Karpas-422 (cell line): ENCODE data around the gene COL4A4. TPM values are rescaled to one million over a fixed set of nuclear protein-coding genes. Genes with fewer than 3 reads are reported as not detected.
"Not testable (repeated sequence)": the region's sequence is repeated elsewhere in the genome, so short reads cannot be mapped to it uniquely, and the experiment has no call there.

Experiments used
- DNase-seq: peaks from one replicate; pipeline ENCODE4 v3.0.0-alpha.2; 2015
- H2AFZ ChIP-seq: fragments of 200-600 bp; sonication (generic); 2 replicates; pipeline ENCODE4 v1.6.1; 2014; ENCODE audit warnings: antibody characterized with exemption, low read length, mixed read lengths
- H3K27ac ChIP-seq: fragments of 200-600 bp; sonication (generic); 2 replicates; pipeline ENCODE4 v1.5.1; 2014; ENCODE audit warnings: mild to moderate bottlenecking, low read length, moderate library complexity
- H3K27me3 ChIP-seq: fragments of 200-600 bp; sonication (generic); 2 replicates; pipeline ENCODE4 v1.6.1; 2014; ENCODE audit warnings: low read length, mixed read lengths
- H3K36me3 ChIP-seq: fragments of 200-600 bp; sonication (generic); 2 replicates; pipeline ENCODE4 v1.6.1; 2014; ENCODE audit warnings: low read length, mixed read lengths; ENCODE audit not compliant: insufficient read depth
- H3K4me1 ChIP-seq: fragments of 200-600 bp; sonication (generic); 2 replicates; pipeline ENCODE4 v1.6.1; 2014; ENCODE audit warnings: mild to moderate bottlenecking, low read length, mixed read lengths
- H3K4me2 ChIP-seq: fragments of 200-600 bp; sonication (generic); 2 replicates; pipeline ENCODE4 v1.6.1; 2014; ENCODE audit warnings: low read length, low read depth, mild to moderate bottlenecking; ENCODE audit not compliant: poor library complexity, severe bottlenecking
- H3K4me3 ChIP-seq: fragments of 200-600 bp; sonication (generic); 2 replicates; pipeline ENCODE4 v1.5.1; 2014; ENCODE audit warnings: mild to moderate bottlenecking, antibody characterized with exemption, low read length, mixed read lengths
- H3K79me2 ChIP-seq: fragments of 200-600 bp; sonication (generic); 2 replicates; pipeline ENCODE4 v1.6.1; 2014; ENCODE audit warnings: mild to moderate bottlenecking, low read length, mixed read lengths
- H3K9ac ChIP-seq: fragments of 200-600 bp; sonication (generic); 2 replicates; pipeline ENCODE4 v1.6.0; 2014; ENCODE audit warnings: low read length
- H3K9me2 ChIP-seq: fragments of 200-600 bp; sonication (generic), shearing (Covaris generic); replicated peaks from 2 replicates; pipeline ENCODE4 v1.6.0; 2014; ENCODE audit warnings: mild to moderate bottlenecking, low read length, moderate library complexity; ENCODE audit not compliant: insufficient read depth
- H3K9me3 ChIP-seq: fragments of 300-700, 200-600 bp; sonication (generic); 2 replicates; pipeline ENCODE4 v1.6.1; 2014; ENCODE audit warnings: low read length, mixed read lengths
- H4K20me1 ChIP-seq: fragments of 200-600 bp; sonication (generic); 2 replicates; pipeline ENCODE4 v1.6.1; 2014; ENCODE audit warnings: mild to moderate bottlenecking, antibody characterized with exemption, low read length, low read depth; ENCODE audit not compliant: insufficient read depth
- total RNA-seq: library from RNA; depleted of rRNA; stranded (reverse); fragments of >200 nt; shearing (Covaris generic); gene quantifications from 2 replicates; pipeline ENCODE4 v1.2.3, GENCODE V29; 2014; ENCODE audit warnings: low replicate concordance

The COL4A4 gene
- total RNA-seq, 1 experiment from 2014 or later = 0.41 TPM

DNA sequence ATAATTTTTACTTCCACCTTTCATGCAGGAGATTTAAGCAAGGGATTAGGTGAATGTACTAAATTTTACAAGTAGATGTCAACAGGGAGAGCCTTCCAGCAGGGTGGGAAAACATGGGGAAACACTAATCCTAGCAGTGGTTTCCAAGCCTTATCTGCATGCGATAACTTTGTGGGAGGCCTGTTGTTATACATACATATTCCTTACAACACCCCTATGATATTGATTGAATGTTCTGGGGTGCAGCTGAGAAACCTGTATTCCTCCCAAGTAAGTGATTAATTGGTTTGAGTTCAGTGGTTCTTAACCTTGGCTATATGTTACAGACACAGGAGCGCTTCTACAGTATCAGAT lies 65.9 kb downstream of the COL4A4 start:
- no peaks in the 10 kb centered on the region for H3K36me3 ChIP-seq
- no peaks in the 10 kb centered on the region for H3K79me2 ChIP-seq
- no peak overlapping the region for H3K4me3 ChIP-seq
- H3K9me3 ChIP-seq = no peaks in the 10 kb centered on the region
- no peak overlapping the region for H3K4me2 ChIP-seq
- H3K4me1 ChIP-seq = no peaks in the 10 kb centered on the region
- H2AFZ ChIP-seq = no peak overlapping the region
- no peaks in the 10 kb centered on the region for H4K20me1 ChIP-seq
- H3K27ac ChIP-seq = no peak overlapping the region
- DNase-seq = no peak
- H3K27me3 ChIP-seq = no peaks in the 10 kb centered on the region
- no peak overlapping the region for H3K9ac ChIP-seq
- no peaks in the 10 kb centered on the region for H3K9me2 ChIP-seq

DNA sequence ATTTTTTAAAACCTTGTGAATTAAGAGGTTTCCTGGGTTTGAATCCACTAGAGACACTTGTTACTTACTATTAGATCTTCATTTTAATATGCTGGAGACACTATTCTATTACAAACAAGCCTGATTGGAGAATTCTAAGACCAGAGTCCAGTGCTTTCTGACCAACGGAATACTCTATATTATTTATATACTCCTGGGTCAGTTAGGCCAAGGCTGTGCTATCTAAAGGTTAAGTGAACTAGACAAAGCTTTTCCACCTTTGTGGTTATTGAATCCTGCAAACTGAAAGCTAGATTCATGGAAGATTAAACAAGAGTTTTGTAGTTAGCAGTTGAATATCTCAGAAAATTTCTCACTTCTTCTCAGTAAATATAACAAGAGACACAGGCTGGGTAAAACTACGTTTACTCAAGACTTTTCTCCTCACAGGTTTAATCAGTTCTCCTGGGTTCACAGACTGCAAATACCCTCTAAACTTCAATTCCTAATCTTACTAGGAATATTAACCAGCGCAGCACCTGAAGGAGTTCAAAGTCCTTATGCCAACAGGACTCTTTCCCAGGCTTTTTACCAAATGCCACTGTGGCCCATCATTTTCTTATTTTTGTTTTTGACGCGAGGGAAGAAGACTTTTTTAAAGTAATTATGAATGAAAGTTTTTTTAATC lies 66.4 kb downstream of the COL4A4 start:
- DNase-seq = no peak
- Histone ChIP-seq H3K9me3 (no peaks in the 10 kb centered on the region), H3K4me3 (no peak overlapping the region), H3K9ac (no peak overlapping the region), H3K36me3 (no peaks in the 10 kb centered on the region), H4K20me1 (no peaks in the 10 kb centered on the region), H3K4me1 (no peaks in the 10 kb centered on the region), H3K4me2 (no peak overlapping the region), H3K79me2 (no peaks in the 10 kb centered on the region), H3K27ac (no peak overlapping the region), H3K9me2 (no peaks in the 10 kb centered on the region), H2AFZ (no peak overlapping the region), H3K27me3 (no peaks in the 10 kb centered on the region)

DNA sequence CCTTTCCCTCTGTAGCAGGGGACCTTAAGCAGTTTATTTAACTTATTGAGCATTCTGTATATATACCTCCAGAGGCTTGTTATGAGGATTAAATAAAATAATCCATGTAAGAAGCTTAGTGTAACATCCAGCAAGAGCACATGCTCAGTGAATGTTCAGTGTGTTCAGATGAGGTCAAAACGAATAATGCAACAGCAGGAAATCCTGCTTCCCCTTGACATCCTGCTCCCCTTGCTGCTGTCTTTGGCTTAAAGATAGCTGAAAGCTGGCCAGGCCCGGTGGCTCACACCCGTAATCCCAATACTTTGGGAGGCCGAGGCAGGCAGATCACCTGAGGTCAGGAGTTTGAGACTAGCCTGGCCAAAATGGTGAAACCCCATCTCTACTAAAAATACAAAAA lies 68.7 kb downstream of the COL4A4 start:
- Histone ChIP-seq H3K27ac (no peak overlapping the region), H3K4me2 (no peak overlapping the region), H3K4me1 (no peaks in the 10 kb centered on the region)

DNA sequence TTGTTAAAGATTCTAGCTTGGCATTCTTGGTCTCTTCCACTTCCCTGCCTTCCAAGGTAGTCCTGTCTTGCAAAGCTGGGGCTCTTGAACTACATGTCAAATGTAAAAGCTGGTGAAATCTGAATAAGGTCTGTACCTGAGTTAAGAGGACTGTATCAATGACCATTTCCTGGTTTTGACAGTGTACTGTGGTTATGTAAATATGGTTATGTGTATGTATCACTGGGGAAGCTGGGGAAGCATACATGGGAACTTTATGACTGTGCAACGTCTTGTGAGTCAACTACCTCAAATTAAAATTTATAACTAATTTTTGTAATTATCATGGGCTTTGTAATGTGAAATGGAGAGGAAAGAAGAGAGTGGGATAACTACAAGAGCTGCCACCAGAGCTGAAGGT lies 81.7 kb downstream of the COL4A4 start:
- no peaks in the 10 kb centered on the region for H3K36me3 ChIP-seq
- H2AFZ ChIP-seq = no peak overlapping the region
- H3K79me2 ChIP-seq = no peaks in the 10 kb centered on the region
- H4K20me1 ChIP-seq = no peaks in the 10 kb centered on the region
- no peaks in the 10 kb centered on the region for H3K9me2 ChIP-seq
- H3K4me1 ChIP-seq = no peaks in the 10 kb centered on the region
- H3K4me3 ChIP-seq = no peak overlapping the region
- H3K27me3 ChIP-seq = no peaks in the 10 kb centered on the region
- no peak overlapping the region for H3K27ac ChIP-seq
- H3K9ac ChIP-seq = no peak overlapping the region
- H3K9me3 ChIP-seq = no peaks in the 10 kb centered on the region
- no peak overlapping the region for H3K4me2 ChIP-seq
- no peak for DNase-seq

More for the DNA sequence above, 68.7 kb downstream of the COL4A4 start:
- no peaks in the 10 kb centered on the region for H3K27me3 ChIP-seq
- no peaks in the 10 kb centered on the region for H3K36me3 ChIP-seq
- H3K9ac ChIP-seq = no peak overlapping the region
- no peak for DNase-seq
- no peaks in the 10 kb centered on the region for H3K9me3 ChIP-seq
- H3K4me3 ChIP-seq = no peak overlapping the region
- no peaks in the 10 kb centered on the region for H4K20me1 ChIP-seq
- no peaks in the 10 kb centered on the region for H3K9me2 ChIP-seq
- no peaks in the 10 kb centered on the region for H3K79me2 ChIP-seq
- H2AFZ ChIP-seq = no peak overlapping the region

DNA sequence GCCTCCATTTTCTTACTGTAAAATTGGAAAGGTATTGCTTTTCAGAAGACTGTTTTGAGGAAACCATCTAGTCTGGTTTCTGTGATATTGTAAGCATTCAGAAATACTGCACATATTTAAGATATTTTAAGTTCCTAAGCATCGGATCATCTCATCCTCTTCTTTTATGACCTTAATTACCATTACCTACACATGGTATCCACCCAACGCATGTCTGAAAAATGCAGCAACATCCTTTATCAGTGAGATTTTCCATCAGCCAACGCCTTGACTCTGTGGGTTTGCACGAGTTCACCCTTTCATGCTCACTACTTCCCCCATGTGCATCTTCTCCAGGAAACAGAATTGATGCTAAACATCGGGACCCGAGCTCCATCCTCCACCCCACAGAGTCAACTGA lies 84.3 kb downstream of the COL4A4 start:
- Histone ChIP-seq H3K9ac (no peak overlapping the region), H3K27me3 (no peaks in the 10 kb centered on the region), H3K4me1 (no peaks in the 10 kb centered on the region), H3K36me3 (no peaks in the 10 kb centered on the region), H3K9me3 (no peaks in the 10 kb centered on the region), H3K4me3 (no peak overlapping the region), H3K27ac (no peak overlapping the region), H3K9me2 (no peaks in the 10 kb centered on the region), H4K20me1 (no peaks in the 10 kb centered on the region), H2AFZ (no peak overlapping the region), H3K79me2 (no peaks in the 10 kb centered on the region), H3K4me2 (no peak overlapping the region)
- no peak for DNase-seq

DNA sequence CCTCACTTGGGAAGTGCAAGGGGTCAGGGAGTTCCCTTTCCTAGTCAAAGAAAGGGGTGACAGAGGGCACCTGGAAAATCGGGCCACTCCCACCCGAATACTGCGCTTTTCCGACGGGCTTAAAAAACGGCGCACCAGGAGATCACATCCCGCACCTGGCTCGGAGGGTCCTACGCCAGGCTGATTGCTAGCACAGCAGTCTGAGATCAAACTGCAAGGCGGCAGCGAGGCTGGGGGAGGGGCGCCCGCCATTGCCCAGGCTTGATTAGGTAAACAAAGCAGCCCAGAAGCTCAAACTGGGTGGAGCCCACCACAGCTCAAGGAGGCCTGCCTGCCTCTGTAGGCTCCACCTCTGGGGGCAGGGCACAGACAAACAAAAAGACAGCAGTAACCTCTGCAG lies 98.9 kb downstream of the COL4A4 start:
- H3K27ac ChIP-seq, H3K9ac ChIP-seq, DNase-seq, H3K79me2 ChIP-seq, H3K4me1 ChIP-seq, H4K20me1 ChIP-seq, H3K9me2 ChIP-seq, H2AFZ ChIP-seq, H3K27me3 ChIP-seq, H3K4me2 ChIP-seq, H3K4me3 ChIP-seq, H3K9me3 ChIP-seq, H3K36me3 ChIP-seq: not testable (repeated sequence)

DNA sequence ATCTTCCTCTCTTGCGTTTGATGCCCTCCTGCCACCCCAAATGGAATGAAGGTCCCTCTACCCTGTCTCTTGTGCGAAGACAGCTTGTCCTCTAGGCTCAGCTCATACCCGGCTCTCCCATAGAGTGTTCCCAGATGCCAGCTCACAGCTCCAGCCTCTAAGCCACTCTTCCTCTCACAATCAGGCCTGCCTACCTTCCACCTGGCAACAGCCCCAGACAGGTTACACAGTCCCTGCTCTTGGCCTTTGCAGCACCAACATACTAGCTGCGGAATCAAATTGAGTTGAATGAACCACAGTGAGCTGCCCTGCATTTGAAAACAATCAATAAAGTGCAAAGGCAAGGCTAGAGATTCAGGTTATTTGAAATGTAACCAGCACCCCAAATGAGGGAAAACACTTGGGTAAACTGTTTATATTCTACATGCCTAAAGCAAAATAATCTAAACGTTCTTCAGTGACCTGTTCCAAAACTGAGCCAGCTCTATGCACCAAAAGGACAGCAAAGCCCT lies 105.1 kb downstream of the COL4A4 start:
- Histone ChIP-seq H3K4me1 (peaks cover 7% of the 10 kb centered on the region; the same call in 1 of the 2 replicates), H2AFZ (no peak overlapping the region), H3K4me2 (no peak overlapping the region), H3K79me2 (no peaks in the 10 kb centered on the region), H3K4me3 (no peak overlapping the region), H3K9me2 (no peaks in the 10 kb centered on the region), H3K27ac (no peak overlapping the region), H3K27me3 (no peaks in the 10 kb centered on the region), H3K9ac (no peak overlapping the region), H3K36me3 (no peaks in the 10 kb centered on the region), H3K9me3 (no peaks in the 10 kb centered on the region), H4K20me1 (no peaks in the 10 kb centered on the region)
- no peak for DNase-seq

DNA sequence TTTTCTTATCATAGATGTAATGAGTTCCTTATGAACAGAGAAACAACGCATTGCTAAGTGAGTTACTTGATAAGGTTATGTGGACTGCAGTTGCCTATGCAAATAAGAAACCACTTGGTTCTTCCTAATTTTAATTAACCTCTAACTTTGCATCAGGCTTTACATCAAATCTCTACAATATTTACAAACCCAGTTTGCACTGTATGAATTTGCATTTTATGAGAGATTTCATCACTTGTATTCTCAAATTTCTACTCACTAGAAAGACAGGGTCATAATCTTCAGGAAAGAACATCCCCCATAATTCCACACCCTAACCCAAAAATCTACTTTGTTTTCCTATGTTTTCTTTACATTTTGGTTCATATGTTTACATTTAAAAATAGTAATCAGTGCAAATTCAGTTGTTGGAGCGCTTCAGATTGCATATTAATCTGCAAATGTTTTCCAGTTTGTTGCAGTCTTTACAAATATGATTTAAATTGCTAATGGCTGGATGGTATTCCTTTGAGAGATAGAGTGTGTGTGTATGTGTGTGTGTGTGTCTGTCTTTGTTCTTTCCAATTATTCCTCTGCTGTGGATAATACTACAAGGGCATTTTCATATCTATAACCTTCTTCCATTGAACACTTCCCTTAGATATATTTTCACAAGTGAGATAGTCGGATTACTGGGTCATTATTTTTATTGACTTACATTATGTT lies 106.1 kb downstream of the COL4A4 start:
- H3K36me3 ChIP-seq = no peaks in the 10 kb centered on the region
- H3K27me3 ChIP-seq = no peaks in the 10 kb centered on the region
- H3K9me3 ChIP-seq = no peaks in the 10 kb centered on the region
- peaks cover 7% of the 10 kb centered on the region; the same call in 1 of the 2 replicates for H3K4me1 ChIP-seq
- H2AFZ ChIP-seq = no peak overlapping the region
- H3K27ac ChIP-seq = no peak overlapping the region
- H3K9me2 ChIP-seq = no peaks in the 10 kb centered on the region
- no peaks in the 10 kb centered on the region for H3K79me2 ChIP-seq
- H4K20me1 ChIP-seq = no peaks in the 10 kb centered on the region
- DNase-seq = no peak
- no peak overlapping the region for H3K4me3 ChIP-seq
- H3K4me2 ChIP-seq = no peak overlapping the region
- H3K9ac ChIP-seq = no peak overlapping the region
